ENCODE measurements around the gene NAT10. TPM values are rescaled to one million over a fixed set of nuclear protein-coding genes. Genes with fewer than 3 reads are reported as not detected.

The NAT10 gene
- total RNA-seq, 1 experiment from 2014 or later = 103 TPM

DNA sequence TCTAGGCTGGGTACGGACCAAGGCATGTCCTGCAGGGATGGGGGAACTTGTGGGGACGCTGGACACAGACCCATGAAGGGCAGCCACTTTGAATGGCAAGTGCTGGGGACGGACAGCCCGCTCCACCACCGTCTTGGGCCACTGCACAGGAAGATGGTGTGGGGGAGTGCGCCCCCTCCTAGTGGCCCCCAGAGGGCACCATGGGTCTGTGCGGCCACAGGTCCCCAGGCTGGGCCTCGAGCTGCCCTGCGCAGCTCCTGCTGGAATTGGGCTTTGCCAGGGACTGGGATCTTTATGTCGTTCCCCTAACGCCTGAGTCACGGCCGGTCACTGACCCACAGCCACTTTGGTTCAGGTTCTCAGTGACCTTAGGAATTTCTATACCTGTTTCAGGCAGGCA, 44.4 kb downstream of the NAT10 start:
- Histone ChIP-seq H2AK5ac (ENCODE audit: insufficient read length, low read length) (no peak overlapping the region), H2BK120ac (ENCODE audit: low read depth, low read length, poor library complexity, severe bottlenecking) (no peak overlapping the region), H2AFZ (ENCODE audit: low read length) (no peak overlapping the region), H2BK5ac (ENCODE audit: insufficient read length, low read length) (no peak overlapping the region), H3K79me2 (ENCODE audit: insufficient read depth, low read length) (no peaks in the 10 kb centered on the region), H3K23me2 (ENCODE audit: insufficient read length, low read depth, low read length, poor library complexity, severe bottlenecking) (no peaks in the 10 kb centered on the region), H3K4ac (ENCODE audit: low read depth, low read length) (no peak overlapping the region), H3K4me1 (ENCODE audit: insufficient read depth, low read length) (no peaks in the 10 kb centered on the region), H3K18ac (ENCODE audit: insufficient read length, low read depth, low read length) (no peak overlapping the region), H2BK12ac (ENCODE audit: insufficient read length, low read depth, low read length) (no peak overlapping the region), H3K14ac (ENCODE audit: insufficient read depth, low read length) (no peak overlapping the region; the same call in 1 of the 2 replicates), H3K9ac (ENCODE audit: extremely low read depth, insufficient read length, low read length) (no peak overlapping the region), H2BK15ac (ENCODE audit: low read depth, low read length) (no peak overlapping the region), H3K9me3 (ENCODE audit: control insufficient read depth, low read depth, low read length) (no peaks in the 10 kb centered on the region), H3K56ac (ENCODE audit: insufficient read length, low read depth, low read length) (no peak overlapping the region), H3K23ac (ENCODE audit: insufficient read length, low read depth, low read length) (no peak overlapping the region), H4K91ac (ENCODE audit: insufficient read length, low read depth, low read length) (no peak overlapping the region), H2BK20ac (ENCODE audit: low read depth, low read length, poor library complexity, severe bottlenecking) (no peak overlapping the region), H3T11ph (ENCODE audit: low read length) (no peak overlapping the region), H3K4me2 (ENCODE audit: insufficient read depth, insufficient read length, low read length) (no peak overlapping the region), H4K5ac (ENCODE audit: insufficient read length, low read depth, low read length) (no peak overlapping the region), H3K27me3 (ENCODE audit: insufficient read depth, low read length) (no peaks in the 10 kb centered on the region), H4K20me1 (ENCODE audit: control insufficient read depth, insufficient read depth, insufficient read length) (no peaks in the 10 kb centered on the region), H3K27ac (ENCODE audit: insufficient read length, low read depth, low read length) (no peak overlapping the region), H3K79me1 (ENCODE audit: insufficient read depth, low read depth, low read length, poor library complexity, severe bottlenecking) (no peaks in the 10 kb centered on the region), H4K8ac (replicated peaks; ENCODE audit: insufficient read length, low read depth, low read length) (no peak overlapping the region)
- DNase-seq = peak; percentile 55
- H3K27me3 Mint-ChIP-seq (ENCODE audit: low read depth) = no peaks in the 10 kb centered on the region
- TF ChIP-seq, protein P1, sequence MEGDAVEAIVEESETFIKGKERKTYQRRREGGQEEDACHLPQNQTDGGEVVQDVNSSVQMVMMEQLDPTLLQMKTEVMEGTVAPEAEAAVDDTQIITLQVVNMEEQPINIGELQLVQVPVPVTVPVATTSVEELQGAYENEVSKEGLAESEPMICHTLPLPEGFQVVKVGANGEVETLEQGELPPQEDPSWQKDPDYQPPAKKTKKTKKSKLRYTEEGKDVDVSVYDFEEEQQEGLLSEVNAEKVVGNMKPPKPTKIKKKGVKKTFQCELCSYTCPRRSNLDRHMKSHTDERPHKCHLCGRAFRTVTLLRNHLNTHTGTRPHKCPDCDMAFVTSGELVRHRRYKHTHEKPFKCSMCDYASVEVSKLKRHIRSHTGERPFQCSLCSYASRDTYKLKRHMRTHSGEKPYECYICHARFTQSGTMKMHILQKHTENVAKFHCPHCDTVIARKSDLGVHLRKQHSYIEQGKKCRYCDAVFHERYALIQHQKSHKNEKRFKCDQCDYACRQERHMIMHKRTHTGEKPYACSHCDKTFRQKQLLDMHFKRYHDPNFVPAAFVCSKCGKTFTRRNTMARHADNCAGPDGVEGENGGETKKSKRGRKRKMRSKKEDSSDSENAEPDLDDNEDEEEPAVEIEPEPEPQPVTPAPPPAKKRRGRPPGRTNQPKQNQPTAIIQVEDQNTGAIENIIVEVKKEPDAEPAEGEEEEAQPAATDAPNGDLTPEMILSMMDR (conservative IDR thresholded peaks at IDR 0.05) = peak; percentile 61
- H3K4me1 Mint-ChIP-seq = no peaks in the 10 kb centered on the region
- no CpG with 5 or more reads among the region's 13 CpGs for WGBS (ENCODE audit: extremely low coverage, insufficient read length, low lambda C conversion rate)
- H3K4me3 Mint-ChIP-seq = no peak overlapping the region
- peaks cover 36 to 59% (median 41%) of the 10 kb centered on the region in 3 experiments; a peak in 6 of 7 replicates for H3K36me3 Mint-ChIP-seq (ENCODE audit: insufficient read depth in 1 of 3, low read depth in 3 of 3)
- H3K9me3 Mint-ChIP-seq = no peaks in the 10 kb centered on the region
- H3K27ac Mint-ChIP-seq = no peak overlapping the region; a peak in 1 of 7 replicates

Measured in H9 (cell line).